MCF 10A (cell line): ENCODE measurements around the gene CGN. TPM values are rescaled to one million over a fixed set of nuclear protein-coding genes. Genes with fewer than 3 reads are reported as not detected.

Experiments
- BruUV-seq: library from RNA; stranded (reverse); fragments of 400-500 nt; replicated peaks from 2 replicates; lab custom pipeline; 2021; lab: Mats Ljungman, UMichigan
- CTCF ChIA-PET: fragments of 300-600 bp; sonication (Branson Sonifier 250); formaldehyde crosslinking; extraction: SDS; loops from one replicate; lab custom pipeline; 2021; ENCODE audit warnings: antibody characterized with exemption, inconsistent platforms; lab: Yijun Ruan, JAX
- POLR2A ChIA-PET: fragments of 300-600, 350-650 bp; sonication (Branson Sonifier 250); formaldehyde crosslinking; extraction: SDS; loops from one replicate; lab custom pipeline; 2020; ENCODE audit warnings: antibody characterized with exemption, inconsistent platforms; lab: Yijun Ruan, JAX
- DNase-seq: peaks from one replicate; pipeline ENCODE4 v3.0.0-alpha.2; 2018; ENCODE audit not compliant: unreplicated experiment
- H3K27ac Mint-ChIP-seq: one replicate; pipeline ENCODE4 v1.8.0; 2022; ENCODE audit warnings: mild to moderate bottlenecking, low read depth, mixed read lengths; ENCODE audit not compliant: unreplicated experiment
- H3K27me3 Mint-ChIP-seq: one replicate; pipeline ENCODE4 v1.8.0; 2022; ENCODE audit warnings: mixed read lengths; ENCODE audit not compliant: insufficient read depth, unreplicated experiment
- H3K36me3 Mint-ChIP-seq: one replicate; pipeline ENCODE4 v1.8.0; 2022; ENCODE audit warnings: mild to moderate bottlenecking, moderate library complexity, mixed read lengths; ENCODE audit not compliant: insufficient read depth, unreplicated experiment
- H3K4me1 Mint-ChIP-seq: one replicate; pipeline ENCODE4 v1.8.0; 2022; ENCODE audit warnings: mixed read lengths; ENCODE audit not compliant: insufficient read depth, unreplicated experiment
- H3K4me3 Mint-ChIP-seq: one replicate; pipeline ENCODE4 v1.8.0; 2022; ENCODE audit warnings: mild to moderate bottlenecking, moderate library complexity, mixed read lengths; ENCODE audit not compliant: unreplicated experiment
- H3K9me3 Mint-ChIP-seq: one replicate; pipeline ENCODE4 v1.8.0; 2022; ENCODE audit warnings: mixed read lengths; ENCODE audit not compliant: unreplicated experiment
- CTCF ChIP-seq: fragments of 200-600 bp; IDR thresholded peaks from one replicate; pipeline ENCODE4 v1.8.0; 2022; ENCODE audit warnings: antibody characterized with exemption, mild to moderate bottlenecking; ENCODE audit not compliant: unreplicated experiment
- intact Hi-C: fragments of 100-400 bp; cut with micrococcal nuclease; formaldehyde crosslinking; loops from 2 replicates; pipeline ENCODE4 v1.14.1; 2022
- total RNA-seq: library from RNA; stranded (reverse); gene quantifications from 2 replicates; pipeline ENCODE4 v1.2.3, GENCODE V29; 2022

Gene CGN
- total RNA-seq, 1 experiment from 2014 or later: 0.33 TPM

- H3K36me3 Mint-ChIP-seq: peaks cover 97% of the 10 kb centered on the region
- intact Hi-C loops: loop anchor here (5.0 kb wide), 1 partner anchor 33 kb away; the partner anchor contains the start of gene TUFT1
Measured at GRCh38 chr1:151574575-151575529, 63.7 kb downstream of the CGN start.

GRCh38 chr1:151577173-151577572, 66.0 kb downstream of the CGN start:
- no peaks in the 10 kb centered on the region for H3K27me3 Mint-ChIP-seq
- intact Hi-C loops: loop anchor here (5.0 kb wide), 1 partner anchor 35 kb away; the partner anchor contains the start of gene TUFT1
- DNase-seq: no peak
- no peaks in the 10 kb centered on the region for H3K9me3 Mint-ChIP-seq
- H3K4me1 Mint-ChIP-seq: peaks cover 41% of the 10 kb centered on the region
- H3K36me3 Mint-ChIP-seq: peaks cover 97% of the 10 kb centered on the region
- CTCF ChIA-PET: interaction anchor here (0.7 to 7.9 kb wide), 4 partner anchors 17 to 690 kb away, joined by 3 to 56 read pairs (median 4); partner anchors contain the start of genes CTXND2 and TUFT1
- POLR2A ChIA-PET: interaction anchor here (0.8 to 1.5 kb wide), 4 partner anchors 8 to 37 kb away, joined by 3 to 4 read pairs (median 4); no protein-coding TSS in a partner anchor
- no peak for TF ChIP-seq CTCF
- H3K27ac Mint-ChIP-seq: no peak overlapping the region
- no TSS peak for BruUV-seq
- no peak overlapping the region for H3K4me3 Mint-ChIP-seq

More at GRCh38 chr1:151574575-151575529, 63.7 kb downstream of the CGN start:
- no peak for TF ChIP-seq CTCF
- Mint-ChIP-seq H3K9me3 (no peaks in the 10 kb centered on the region), H3K27me3 (no peaks in the 10 kb centered on the region), H3K4me3 (no peak overlapping the region), H3K27ac (peak overlapping the region; percentile 52), H3K4me1 (peaks cover 42% of the 10 kb centered on the region)
- DNase-seq: peak; percentile 82
- CTCF ChIA-PET: interaction anchor here (0.6 to 7.9 kb wide), 3 partner anchors 19 to 884 kb away, joined by 3 to 56 read pairs (median 6); no protein-coding TSS in a partner anchor
- no TSS peak for BruUV-seq
- POLR2A ChIA-PET: interaction anchor here (0.6 to 1.4 kb wide), 6 partner anchors 11 to 37 kb away, joined by 3 to 4 read pairs (median 3); partner anchors contain the start of gene SNX27

DNA sequence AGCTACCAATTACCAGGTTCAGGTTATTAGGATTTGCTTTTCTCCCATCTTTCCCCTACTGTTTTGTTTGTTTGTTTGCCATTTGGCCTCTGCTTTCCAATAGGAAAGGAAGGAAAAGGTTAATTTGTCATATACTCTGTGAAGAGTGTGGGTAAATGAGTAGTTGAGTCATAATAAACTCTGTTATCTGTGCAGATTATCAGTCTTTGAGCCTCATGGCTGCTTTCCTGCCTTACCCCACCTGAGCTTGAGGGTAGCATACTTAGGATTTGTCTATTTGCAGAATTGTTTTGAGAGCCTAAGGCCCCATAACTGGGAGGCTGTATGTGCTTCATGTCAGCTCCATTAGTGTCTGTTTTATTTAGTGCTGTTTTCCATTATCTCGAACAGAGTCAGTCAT, 67.8 kb downstream of the CGN start:
- Mint-ChIP-seq H3K27me3 (no peaks in the 10 kb centered on the region), H3K9me3 (no peaks in the 10 kb centered on the region), H3K36me3 (peaks cover 100% of the 10 kb centered on the region), H3K4me1 (peaks cover 39% of the 10 kb centered on the region), H3K27ac (peak overlapping the region; percentile 84), H3K4me3 (no peak overlapping the region)
- POLR2A ChIA-PET: interaction anchor here (0.7 to 3.6 kb wide), 10 partner anchors 8 to 184 kb away, joined by 3 to 23 read pairs (median 5); partner anchors contain the start of genes CGN, MRPL9 and TUFT1
- TF ChIP-seq CTCF: no peak
- DNase-seq: no peak
- intact Hi-C loops: loop anchor here (5.0 kb wide), 1 partner anchor 37 kb away; the partner anchor contains the start of gene TUFT1
- BruUV-seq: no TSS peak
- CTCF ChIA-PET: interaction anchor here (0.7 to 7.9 kb wide), 9 partner anchors 11 to 257 kb away, joined by 3 to 56 read pairs (median 3); no protein-coding TSS in a partner anchor
